ENCODE data around the gene CD209. TPM values are rescaled to one million over a fixed set of nuclear protein-coding genes. Genes with fewer than 3 reads are reported as not detected.

CD209 gene
- total and polyA plus RNA-seq, 2 experiments from 2014 or later = 0.35 TPM; not detected in 1

DNA sequence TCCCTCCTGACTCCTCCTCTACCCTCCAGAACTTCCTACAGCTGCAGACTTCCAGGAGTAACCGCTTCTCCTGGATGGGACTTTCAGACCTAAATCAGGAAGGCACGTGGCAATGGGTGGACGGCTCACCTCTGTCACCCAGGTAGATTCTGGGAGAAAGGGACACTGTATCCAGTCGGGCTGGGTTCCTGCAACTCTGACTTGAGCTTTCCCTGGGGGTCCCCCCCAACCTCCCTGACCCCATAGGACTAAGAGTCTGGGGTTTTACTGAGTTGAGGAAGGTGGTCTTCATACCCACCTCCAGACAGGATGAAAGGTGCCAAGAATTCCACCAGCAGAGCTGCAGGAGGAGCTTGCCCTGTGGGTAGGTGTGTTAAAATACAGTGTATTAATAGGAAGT is 20.2 kb upstream of the CD209 start:
- H3K4me1 ChIP-seq (ENCODE audit: insufficient read depth) = no peaks in the 10 kb centered on the region; the same call in 1 of the 2 replicates
- peaks cover 19% of the 10 kb centered on the region for H3K27me3 Mint-ChIP-seq (ENCODE audit: insufficient read depth, low read depth, poor library complexity)
- H3K4me3 ChIP-seq = no peak overlapping the region
- TF ChIP-seq EZH2phosphoT487 (IDR thresholded peaks at IDR 0.05; ENCODE audit: unreplicated experiment) (no peak), ZNF331 (CRISPR knock-in tag; IDR thresholded peaks at IDR 0.05; ENCODE audit: low read depth) (no peak), ZNF462 (CRISPR knock-in tag; IDR thresholded peaks at IDR 0.05) (no peak), EZH2 (IDR thresholded peaks at IDR 0.05; ENCODE audit: low read depth, unreplicated experiment) (no peak), STAT1 (IDR thresholded peaks at IDR 0.05; ENCODE audit: unreplicated experiment) (no peak), POLR2AphosphoS5 (IDR thresholded peaks at IDR 0.05; ENCODE audit: low read depth) (no peak), CREB1 (CRISPR knock-in tag; IDR thresholded peaks at IDR 0.05; ENCODE audit: low read depth) (no peak), NANOG (IDR thresholded peaks at IDR 0.05; ENCODE audit: borderline replicate concordance) (no peak), ZNF114 (CRISPR knock-in tag; IDR thresholded peaks at IDR 0.05) (no peak), JUNB (IDR thresholded peaks at IDR 0.05; ENCODE audit: unreplicated experiment) (no peak)
- TF ChIP-seq, protein P1, sequence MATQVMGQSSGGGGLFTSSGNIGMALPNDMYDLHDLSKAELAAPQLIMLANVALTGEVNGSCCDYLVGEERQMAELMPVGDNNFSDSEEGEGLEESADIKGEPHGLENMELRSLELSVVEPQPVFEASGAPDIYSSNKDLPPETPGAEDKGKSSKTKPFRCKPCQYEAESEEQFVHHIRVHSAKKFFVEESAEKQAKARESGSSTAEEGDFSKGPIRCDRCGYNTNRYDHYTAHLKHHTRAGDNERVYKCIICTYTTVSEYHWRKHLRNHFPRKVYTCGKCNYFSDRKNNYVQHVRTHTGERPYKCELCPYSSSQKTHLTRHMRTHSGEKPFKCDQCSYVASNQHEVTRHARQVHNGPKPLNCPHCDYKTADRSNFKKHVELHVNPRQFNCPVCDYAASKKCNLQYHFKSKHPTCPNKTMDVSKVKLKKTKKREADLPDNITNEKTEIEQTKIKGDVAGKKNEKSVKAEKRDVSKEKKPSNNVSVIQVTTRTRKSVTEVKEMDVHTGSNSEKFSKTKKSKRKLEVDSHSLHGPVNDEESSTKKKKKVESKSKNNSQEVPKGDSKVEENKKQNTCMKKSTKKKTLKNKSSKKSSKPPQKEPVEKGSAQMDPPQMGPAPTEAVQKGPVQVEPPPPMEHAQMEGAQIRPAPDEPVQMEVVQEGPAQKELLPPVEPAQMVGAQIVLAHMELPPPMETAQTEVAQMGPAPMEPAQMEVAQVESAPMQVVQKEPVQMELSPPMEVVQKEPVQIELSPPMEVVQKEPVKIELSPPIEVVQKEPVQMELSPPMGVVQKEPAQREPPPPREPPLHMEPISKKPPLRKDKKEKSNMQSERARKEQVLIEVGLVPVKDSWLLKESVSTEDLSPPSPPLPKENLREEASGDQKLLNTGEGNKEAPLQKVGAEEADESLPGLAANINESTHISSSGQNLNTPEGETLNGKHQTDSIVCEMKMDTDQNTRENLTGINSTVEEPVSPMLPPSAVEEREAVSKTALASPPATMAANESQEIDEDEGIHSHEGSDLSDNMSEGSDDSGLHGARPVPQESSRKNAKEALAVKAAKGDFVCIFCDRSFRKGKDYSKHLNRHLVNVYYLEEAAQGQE (IDR thresholded peaks at IDR 0.05; ENCODE audit: unreplicated experiment) = no peak
- TF ChIP-seq, protein P2, sequence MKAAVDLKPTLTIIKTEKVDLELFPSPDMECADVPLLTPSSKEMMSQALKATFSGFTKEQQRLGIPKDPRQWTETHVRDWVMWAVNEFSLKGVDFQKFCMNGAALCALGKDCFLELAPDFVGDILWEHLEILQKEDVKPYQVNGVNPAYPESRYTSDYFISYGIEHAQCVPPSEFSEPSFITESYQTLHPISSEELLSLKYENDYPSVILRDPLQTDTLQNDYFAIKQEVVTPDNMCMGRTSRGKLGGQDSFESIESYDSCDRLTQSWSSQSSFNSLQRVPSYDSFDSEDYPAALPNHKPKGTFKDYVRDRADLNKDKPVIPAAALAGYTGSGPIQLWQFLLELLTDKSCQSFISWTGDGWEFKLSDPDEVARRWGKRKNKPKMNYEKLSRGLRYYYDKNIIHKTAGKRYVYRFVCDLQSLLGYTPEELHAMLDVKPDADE (IDR thresholded peaks at IDR 0.05) = no peak
- TF ChIP-seq, protein P3, sequence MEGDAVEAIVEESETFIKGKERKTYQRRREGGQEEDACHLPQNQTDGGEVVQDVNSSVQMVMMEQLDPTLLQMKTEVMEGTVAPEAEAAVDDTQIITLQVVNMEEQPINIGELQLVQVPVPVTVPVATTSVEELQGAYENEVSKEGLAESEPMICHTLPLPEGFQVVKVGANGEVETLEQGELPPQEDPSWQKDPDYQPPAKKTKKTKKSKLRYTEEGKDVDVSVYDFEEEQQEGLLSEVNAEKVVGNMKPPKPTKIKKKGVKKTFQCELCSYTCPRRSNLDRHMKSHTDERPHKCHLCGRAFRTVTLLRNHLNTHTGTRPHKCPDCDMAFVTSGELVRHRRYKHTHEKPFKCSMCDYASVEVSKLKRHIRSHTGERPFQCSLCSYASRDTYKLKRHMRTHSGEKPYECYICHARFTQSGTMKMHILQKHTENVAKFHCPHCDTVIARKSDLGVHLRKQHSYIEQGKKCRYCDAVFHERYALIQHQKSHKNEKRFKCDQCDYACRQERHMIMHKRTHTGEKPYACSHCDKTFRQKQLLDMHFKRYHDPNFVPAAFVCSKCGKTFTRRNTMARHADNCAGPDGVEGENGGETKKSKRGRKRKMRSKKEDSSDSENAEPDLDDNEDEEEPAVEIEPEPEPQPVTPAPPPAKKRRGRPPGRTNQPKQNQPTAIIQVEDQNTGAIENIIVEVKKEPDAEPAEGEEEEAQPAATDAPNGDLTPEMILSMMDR (conservative IDR thresholded peaks at IDR 0.05; ENCODE audit: low read depth in 2 of 2) = no peak
- H3K4me3 Mint-ChIP-seq = no peak overlapping the region
- DNase-seq (ENCODE audit: low spot score) = no peak
- no peaks in the 10 kb centered on the region for H3K9me2 ChIP-seq (ENCODE audit: insufficient read depth)
- peaks cover 7% of the 10 kb centered on the region for H3K9me3 Mint-ChIP-seq
- no peaks in the 10 kb centered on the region for H3K27me3 ChIP-seq (ENCODE audit: insufficient read depth)
- H3K36me3 Mint-ChIP-seq (ENCODE audit: low read depth) = peaks cover 4% of the 10 kb centered on the region; the same call in 2 of the 3 replicates
- H3K4me1 Mint-ChIP-seq = peaks cover 12% of the 10 kb centered on the region
- no peak overlapping the region for H3K27ac Mint-ChIP-seq
- H3K79me2 ChIP-seq (replicated peaks; ENCODE audit: insufficient read depth) = no peaks in the 10 kb centered on the region
- H3K27ac ChIP-seq (ENCODE audit: low read depth) = no peak overlapping the region
- H4K20me1 ChIP-seq (replicated peaks; ENCODE audit: insufficient read depth) = no peaks in the 10 kb centered on the region
- ATAC-seq = no peak
- H3K36me3 ChIP-seq (ENCODE audit: insufficient read depth) = no peaks in the 10 kb centered on the region
- H3K4me2 ChIP-seq = no peak overlapping the region
- H3F3A ChIP-seq (replicated peaks; ENCODE audit: low read depth) = no peaks in the 10 kb centered on the region
- H2AFZ ChIP-seq = no peak overlapping the region

Data from GM23338 (cell line).